ENCODE measurements around the gene CYREN. TPM values are rescaled to one million over a fixed set of nuclear protein-coding genes. Genes with fewer than 3 reads are reported as not detected.

CYREN gene
- total and polyA plus RNA-seq, 2 of the 13 experiments (the other 11 are each of a cell fraction or from before 2014, with no cell fraction given) = 20.7 to 60.7 TPM

DNA sequence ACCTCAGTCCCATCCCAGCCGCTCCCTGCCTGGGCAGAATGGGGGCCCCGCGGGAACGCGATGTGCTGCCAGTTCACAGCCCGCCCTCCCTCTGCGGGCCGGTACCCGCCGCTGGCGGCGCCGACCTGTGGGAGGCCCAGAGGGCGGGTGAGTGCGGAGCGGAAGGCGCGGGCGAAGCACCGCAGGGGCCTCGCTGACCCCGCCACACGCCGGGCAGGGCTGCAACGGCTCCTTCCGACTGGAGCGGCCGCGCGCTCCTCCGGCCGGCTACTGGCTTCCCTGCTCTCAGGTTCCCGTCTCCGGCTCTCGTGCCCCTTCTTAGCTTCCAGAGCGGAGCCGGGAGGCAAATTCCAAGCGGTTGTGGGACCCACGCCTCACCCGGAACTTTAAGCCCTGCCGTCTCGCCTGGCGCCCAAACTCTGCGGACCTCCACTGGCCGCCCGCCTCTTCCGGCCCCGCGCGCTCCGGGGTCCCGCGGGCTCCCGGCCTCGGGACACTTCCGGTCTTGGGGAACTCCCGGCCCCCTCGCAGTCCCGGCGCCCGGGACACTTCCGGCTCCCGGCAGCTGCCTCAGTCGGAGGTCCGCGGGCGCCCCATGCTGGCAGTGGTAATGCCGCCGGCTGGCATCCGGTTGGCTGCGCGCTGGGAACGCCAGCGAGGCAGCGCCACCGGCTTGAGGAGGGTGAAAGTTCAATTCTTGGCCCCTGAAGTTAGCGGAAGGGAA is at the start of gene CYREN (continued):
- TF ChIP-seq, protein P1, sequence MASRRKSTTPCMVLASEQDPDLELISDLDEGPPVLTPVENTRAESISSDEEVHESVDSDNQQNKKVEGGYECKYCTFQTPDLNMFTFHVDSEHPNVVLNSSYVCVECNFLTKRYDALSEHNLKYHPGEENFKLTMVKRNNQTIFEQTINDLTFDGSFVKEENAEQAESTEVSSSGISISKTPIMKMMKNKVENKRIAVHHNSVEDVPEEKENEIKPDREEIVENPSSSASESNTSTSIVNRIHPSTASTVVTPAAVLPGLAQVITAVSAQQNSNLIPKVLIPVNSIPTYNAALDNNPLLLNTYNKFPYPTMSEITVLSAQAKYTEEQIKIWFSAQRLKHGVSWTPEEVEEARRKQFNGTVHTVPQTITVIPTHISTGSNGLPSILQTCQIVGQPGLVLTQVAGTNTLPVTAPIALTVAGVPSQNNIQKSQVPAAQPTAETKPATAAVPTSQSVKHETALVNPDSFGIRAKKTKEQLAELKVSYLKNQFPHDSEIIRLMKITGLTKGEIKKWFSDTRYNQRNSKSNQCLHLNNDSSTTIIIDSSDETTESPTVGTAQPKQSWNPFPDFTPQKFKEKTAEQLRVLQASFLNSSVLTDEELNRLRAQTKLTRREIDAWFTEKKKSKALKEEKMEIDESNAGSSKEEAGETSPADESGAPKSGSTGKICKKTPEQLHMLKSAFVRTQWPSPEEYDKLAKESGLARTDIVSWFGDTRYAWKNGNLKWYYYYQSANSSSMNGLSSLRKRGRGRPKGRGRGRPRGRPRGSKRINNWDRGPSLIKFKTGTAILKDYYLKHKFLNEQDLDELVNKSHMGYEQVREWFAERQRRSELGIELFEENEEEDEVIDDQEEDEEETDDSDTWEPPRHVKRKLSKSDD (CRISPR knock-in tag; IDR thresholded peaks at IDR 0.05; ENCODE audit: low read depth) = no peak; the same call in 1 of the 2 replicates
- TF ChIP-seq, protein P2, sequence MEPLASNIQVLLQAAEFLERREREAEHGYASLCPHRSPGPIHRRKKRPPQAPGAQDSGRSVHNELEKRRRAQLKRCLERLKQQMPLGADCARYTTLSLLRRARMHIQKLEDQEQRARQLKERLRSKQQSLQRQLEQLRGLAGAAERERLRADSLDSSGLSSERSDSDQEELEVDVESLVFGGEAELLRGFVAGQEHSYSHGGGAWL (CRISPR knock-in tag; IDR thresholded peaks at IDR 0.05) = peak; percentile 79
- TF ChIP-seq SP2 (CRISPR knock-in tag; IDR thresholded peaks at IDR 0.05) = peak; percentile 73
- TF ChIP-seq ZNF709 (CRISPR knock-in tag; IDR thresholded peaks at IDR 0.05) = peak; percentile 80
- TF ChIP-seq SIN3A (IDR thresholded peaks at IDR 0.05; ENCODE audit: borderline replicate concordance, low read depth, low read length) = peak; percentile 63; the same call in 1 of the 2 replicates
- no peak for TF ChIP-seq JARID2 (CRISPR knock-in tag; IDR thresholded peaks at IDR 0.05; ENCODE audit: insufficient replicate concordance)
- TF ChIP-seq, protein P3, sequence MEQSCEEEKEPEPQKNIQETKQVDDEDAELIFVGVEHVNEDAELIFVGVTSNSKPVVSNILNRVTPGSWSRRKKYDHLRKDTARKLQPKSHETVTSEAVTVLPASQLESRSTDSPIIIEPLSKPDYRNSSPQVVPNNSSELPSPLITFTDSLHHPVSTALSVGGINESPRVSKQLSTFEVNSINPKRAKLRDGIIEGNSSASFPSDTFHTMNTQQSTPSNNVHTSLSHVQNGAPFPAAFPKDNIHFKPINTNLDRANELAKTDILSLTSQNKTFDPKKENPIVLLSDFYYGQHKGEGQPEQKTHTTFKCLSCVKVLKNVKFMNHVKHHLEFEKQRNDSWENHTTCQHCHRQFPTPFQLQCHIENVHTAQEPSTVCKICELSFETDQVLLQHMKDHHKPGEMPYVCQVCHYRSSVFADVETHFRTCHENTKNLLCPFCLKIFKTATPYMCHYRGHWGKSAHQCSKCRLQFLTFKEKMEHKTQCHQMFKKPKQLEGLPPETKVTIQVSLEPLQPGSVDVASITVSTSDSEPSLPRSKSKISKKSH (CRISPR knock-in tag; IDR thresholded peaks at IDR 0.05; ENCODE audit: borderline replicate concordance) = no peak
- TF ChIP-seq, protein P4, sequence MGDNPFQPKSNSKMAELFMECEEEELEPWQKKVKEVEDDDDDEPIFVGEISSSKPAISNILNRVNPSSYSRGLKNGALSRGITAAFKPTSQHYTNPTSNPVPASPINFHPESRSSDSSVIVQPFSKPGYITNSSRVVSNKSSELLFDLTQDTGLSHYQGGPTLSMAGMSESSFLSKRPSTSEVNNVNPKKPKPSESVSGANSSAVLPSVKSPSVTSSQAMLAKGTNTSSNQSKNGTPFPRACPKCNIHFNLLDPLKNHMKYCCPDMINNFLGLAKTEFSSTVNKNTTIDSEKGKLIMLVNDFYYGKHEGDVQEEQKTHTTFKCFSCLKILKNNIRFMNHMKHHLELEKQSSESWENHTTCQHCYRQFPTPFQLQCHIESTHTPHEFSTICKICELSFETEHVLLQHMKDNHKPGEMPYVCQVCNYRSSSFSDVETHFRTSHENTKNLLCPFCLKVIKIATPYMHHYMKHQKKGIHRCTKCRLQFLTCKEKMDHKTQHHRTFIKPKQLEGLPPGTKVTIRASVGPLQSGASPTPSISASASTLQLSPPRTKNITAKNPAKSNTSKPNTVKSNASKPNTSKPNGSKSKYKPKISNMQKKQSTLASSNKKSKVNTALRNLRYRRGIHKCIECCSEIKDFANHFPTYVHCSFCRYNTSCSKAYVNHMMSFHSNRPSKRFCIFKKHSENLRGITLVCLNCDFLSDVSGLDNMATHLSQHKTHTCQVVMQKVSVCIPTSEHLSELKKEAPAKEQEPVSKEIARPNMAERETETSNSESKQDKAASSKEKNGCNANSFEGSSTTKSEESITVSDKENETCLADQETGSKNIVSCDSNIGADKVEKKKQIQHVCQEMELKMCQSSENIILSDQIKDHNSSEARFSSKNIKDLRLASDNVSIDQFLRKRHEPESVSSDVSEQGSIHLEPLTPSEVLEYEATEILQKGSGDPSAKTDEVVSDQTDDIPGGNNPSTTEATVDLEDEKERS (CRISPR knock-in tag; IDR thresholded peaks at IDR 0.05) = peak; percentile 44; the same call in 1 of the 2 replicates
- TF ChIP-seq, protein P5, sequence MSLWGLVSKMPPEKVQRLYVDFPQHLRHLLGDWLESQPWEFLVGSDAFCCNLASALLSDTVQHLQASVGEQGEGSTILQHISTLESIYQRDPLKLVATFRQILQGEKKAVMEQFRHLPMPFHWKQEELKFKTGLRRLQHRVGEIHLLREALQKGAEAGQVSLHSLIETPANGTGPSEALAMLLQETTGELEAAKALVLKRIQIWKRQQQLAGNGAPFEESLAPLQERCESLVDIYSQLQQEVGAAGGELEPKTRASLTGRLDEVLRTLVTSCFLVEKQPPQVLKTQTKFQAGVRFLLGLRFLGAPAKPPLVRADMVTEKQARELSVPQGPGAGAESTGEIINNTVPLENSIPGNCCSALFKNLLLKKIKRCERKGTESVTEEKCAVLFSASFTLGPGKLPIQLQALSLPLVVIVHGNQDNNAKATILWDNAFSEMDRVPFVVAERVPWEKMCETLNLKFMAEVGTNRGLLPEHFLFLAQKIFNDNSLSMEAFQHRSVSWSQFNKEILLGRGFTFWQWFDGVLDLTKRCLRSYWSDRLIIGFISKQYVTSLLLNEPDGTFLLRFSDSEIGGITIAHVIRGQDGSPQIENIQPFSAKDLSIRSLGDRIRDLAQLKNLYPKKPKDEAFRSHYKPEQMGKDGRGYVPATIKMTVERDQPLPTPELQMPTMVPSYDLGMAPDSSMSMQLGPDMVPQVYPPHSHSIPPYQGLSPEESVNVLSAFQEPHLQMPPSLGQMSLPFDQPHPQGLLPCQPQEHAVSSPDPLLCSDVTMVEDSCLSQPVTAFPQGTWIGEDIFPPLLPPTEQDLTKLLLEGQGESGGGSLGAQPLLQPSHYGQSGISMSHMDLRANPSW (CRISPR knock-in tag; IDR thresholded peaks at IDR 0.05; ENCODE audit: borderline replicate concordance) = no peak; the same call in 1 of the 2 replicates
- TF ChIP-seq ZNF839 (CRISPR knock-in tag; IDR thresholded peaks at IDR 0.05; ENCODE audit: borderline replicate concordance) = no peak
- no peak for TF ChIP-seq ZNF644 (CRISPR knock-in tag; IDR thresholded peaks at IDR 0.05; ENCODE audit: low read depth)
- 0 out of 2 replicates have a peak, but pooled peaks have one; percentile 54 for TF ChIP-seq ISX (CRISPR knock-in tag; conservative IDR thresholded peaks at IDR 0.05)
- TF ChIP-seq MTA3 (CRISPR knock-in tag; IDR thresholded peaks at IDR 0.05) = no peak
- TF ChIP-seq FOXJ3 (CRISPR knock-in tag; IDR thresholded peaks at IDR 0.05; ENCODE audit: borderline replicate concordance) = 0 out of 2 replicates have a peak, but pooled peaks have one; percentile 24
- TF ChIP-seq, protein P6, sequence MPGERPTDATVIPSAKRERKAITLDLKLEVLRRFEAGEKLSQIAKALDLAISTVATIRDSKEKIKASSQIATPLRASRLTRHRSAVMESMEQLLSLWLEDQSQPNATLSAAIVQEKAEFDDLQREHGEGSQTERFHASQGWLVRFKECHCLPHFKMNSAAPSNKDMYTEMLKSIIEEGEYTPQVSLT (CRISPR knock-in tag; IDR thresholded peaks at IDR 0.05; ENCODE audit: borderline replicate concordance, low read depth) = no peak
- peak; percentile 65 for TF ChIP-seq ZSCAN25 (CRISPR knock-in tag; IDR thresholded peaks at IDR 0.05)
- TF ChIP-seq ELF4 (CRISPR knock-in tag; IDR thresholded peaks at IDR 0.05; ENCODE audit: borderline replicate concordance) = peak; percentile 69; the same call in 1 of the 2 replicates
